GM06990 (cell line): Measurements from ENCODE around the gene ATP13A5.

Experiments used
- DNase-seq: peaks from one replicate; pipeline ENCODE4 v3.0.0-alpha.2; 2011; ENCODE audit not compliant: insufficient read length; ENCODE audit errors: extremely low read depth
- H3K27me3 ChIP-seq: replicated peaks from 2 replicates; pipeline ENCODE4 v1.6.0; 2011; ENCODE audit warnings: low read length; ENCODE audit not compliant: control insufficient read depth, insufficient read depth
- H3K36me3 ChIP-seq: 2 replicates; pipeline ENCODE4 v1.5.1; 2011; ENCODE audit warnings: low read length; ENCODE audit not compliant: control insufficient read depth, insufficient read depth
- H3K4me3 ChIP-seq: replicated peaks from 2 replicates; pipeline ENCODE4 v1.5.1; 2011; ENCODE audit warnings: low read depth, mild to moderate bottlenecking, control low read depth, low read length
- TF ChIP-seq, protein P1 (sequence below): IDR thresholded peaks from 2 replicates; pipeline ENCODE4 v1.5.1; 2011; ENCODE audit warnings: low read length, control low read depth, mild to moderate bottlenecking, inconsistent platforms; ENCODE audit not compliant: insufficient read depth, poor library complexity, severe bottlenecking

The ATP13A5 gene

DNA sequence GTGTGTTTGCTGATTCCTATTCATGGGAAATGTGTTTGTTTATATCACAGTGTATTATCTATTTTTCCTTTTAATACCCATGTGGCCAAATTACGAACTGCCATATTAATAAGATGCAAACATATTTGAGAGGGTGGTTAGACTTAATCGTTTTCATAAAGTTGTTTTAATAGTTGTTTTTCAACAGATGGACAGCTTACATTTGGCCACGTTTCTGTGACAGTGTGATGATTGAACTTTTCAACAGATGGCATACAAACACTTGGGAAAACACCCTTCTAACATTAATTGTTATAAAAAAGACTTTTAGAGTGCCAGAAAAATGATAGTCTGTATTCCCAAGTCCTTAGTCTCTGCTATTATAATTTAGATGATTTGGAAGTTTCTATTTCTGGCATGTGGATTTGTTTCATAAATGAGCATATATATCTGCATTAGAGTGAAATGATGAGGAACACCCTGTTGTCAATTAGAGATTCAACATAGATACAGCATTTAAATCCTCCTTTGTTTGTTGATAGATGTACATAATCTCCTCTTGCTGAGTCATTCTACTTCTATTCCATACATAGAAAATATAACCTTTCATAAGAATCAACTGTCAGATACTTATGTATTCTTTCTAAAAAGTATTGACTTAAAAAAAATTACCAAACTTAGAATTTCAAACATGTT is 124.4 kb downstream of the ATP13A5 start:
- H3K4me3 ChIP-seq, result no peak overlapping the region
- no peaks in the 10 kb centered on the region for H3K27me3 ChIP-seq
- no peaks in the 10 kb centered on the region for H3K36me3 ChIP-seq
- TF ChIP-seq, protein P1, sequence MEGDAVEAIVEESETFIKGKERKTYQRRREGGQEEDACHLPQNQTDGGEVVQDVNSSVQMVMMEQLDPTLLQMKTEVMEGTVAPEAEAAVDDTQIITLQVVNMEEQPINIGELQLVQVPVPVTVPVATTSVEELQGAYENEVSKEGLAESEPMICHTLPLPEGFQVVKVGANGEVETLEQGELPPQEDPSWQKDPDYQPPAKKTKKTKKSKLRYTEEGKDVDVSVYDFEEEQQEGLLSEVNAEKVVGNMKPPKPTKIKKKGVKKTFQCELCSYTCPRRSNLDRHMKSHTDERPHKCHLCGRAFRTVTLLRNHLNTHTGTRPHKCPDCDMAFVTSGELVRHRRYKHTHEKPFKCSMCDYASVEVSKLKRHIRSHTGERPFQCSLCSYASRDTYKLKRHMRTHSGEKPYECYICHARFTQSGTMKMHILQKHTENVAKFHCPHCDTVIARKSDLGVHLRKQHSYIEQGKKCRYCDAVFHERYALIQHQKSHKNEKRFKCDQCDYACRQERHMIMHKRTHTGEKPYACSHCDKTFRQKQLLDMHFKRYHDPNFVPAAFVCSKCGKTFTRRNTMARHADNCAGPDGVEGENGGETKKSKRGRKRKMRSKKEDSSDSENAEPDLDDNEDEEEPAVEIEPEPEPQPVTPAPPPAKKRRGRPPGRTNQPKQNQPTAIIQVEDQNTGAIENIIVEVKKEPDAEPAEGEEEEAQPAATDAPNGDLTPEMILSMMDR, result no peak
- DNase-seq, result no peak

DNA sequence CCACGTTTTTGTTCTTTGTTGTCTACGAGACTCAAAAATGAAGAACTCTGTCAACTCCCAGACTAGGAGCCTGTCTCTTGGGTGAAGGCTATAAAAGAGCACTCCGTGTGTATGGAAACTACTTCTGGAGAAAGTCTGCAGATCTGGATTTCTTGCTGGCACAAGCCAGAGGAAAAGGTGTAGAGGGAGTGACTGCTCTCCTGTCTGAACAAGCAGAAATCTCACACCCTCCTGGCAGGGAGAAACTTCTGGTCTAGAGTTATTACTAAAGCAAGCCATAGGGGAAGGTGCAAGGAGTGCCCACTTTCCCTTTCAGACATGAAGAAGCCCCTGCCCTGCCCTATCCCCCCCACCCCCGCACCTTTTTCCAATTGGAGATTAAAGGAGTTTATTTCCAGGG is 128.1 kb downstream of the ATP13A5 start:
- H3K36me3 ChIP-seq, result no peaks in the 10 kb centered on the region
- TF ChIP-seq, protein P1, result no peak
- no peak overlapping the region for H3K4me3 ChIP-seq
- H3K27me3 ChIP-seq, result no peaks in the 10 kb centered on the region
- DNase-seq, result no peak

DNA sequence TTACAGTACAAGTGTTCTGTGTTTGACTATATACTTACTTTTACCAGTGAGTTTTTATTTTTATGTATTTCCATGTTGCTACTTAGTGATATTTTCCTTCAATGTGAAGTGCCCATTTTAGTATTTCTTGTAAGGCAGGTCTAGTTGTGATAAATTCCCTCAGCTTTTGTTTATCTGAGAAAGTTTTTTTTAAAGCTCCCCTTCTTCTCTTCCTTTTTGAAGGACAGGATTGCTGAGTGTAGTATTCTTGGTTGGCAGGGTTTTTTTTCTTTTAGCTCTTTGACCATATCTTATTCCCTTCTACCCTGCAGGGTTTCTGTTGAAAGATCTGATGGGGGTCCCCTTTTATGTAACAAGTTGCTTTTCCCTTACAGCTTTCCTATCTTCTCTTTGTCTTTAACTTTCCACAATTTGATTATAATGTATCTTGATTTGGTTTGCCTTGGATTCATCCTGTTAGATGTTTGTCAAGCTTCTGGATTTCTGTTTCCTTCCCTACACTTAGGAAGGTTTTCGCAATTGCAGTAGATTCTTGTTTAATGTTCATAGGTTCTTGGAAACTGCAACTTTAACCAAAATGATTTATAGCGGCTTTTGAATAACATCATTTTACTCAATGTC is 129.6 kb downstream of the ATP13A5 start:
- Histone ChIP-seq H3K36me3 (no peaks in the 10 kb centered on the region), H3K4me3 (no peak overlapping the region), H3K27me3 (no peaks in the 10 kb centered on the region)
- no peak for DNase-seq
- TF ChIP-seq, protein P1, result no peak

DNA sequence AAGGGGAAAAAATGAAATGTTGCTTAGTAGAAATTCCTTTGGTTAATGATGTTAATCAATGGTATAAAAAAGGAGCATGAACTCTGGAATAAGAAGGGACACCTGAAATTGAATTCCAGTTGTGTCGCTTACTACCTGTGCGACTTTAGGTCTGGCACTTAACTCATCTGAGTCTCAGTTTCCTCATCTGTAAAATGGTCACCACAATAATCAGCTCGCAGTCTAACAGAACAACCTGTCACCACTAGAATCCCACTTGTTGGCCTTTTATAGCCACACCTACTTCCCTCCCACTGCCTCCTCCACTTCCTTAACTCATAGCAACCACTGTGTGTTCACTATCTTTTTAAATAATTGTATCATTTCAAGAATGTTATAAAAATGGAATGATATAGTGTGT is 135.0 kb downstream of the ATP13A5 start:
- H3K36me3 ChIP-seq, result no peaks in the 10 kb centered on the region
- DNase-seq, result no peak
- H3K4me3 ChIP-seq, result no peak overlapping the region
- no peaks in the 10 kb centered on the region for H3K27me3 ChIP-seq
- TF ChIP-seq, protein P1, result no peak

DNA sequence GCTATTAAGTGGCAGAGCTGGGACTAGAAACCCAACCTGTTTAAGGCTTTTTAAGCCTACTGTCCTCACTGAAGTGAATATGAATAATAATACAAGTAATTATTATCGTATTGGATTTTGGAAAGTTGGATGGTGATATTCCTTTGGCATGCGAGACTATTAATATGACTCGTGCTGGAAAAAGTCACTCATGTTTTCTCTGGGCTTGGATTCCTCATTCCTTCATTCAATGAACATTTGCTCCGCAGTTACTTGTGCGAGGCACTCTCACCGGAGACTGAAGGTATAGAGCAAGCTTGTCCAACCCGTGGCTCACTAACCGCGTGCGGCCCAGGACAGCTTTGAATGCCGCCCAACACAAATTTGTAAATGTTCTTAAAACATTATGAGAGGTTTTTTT is 136.8 kb downstream of the ATP13A5 start:
- Histone ChIP-seq H3K27me3 (no peaks in the 10 kb centered on the region), H3K36me3 (no peaks in the 10 kb centered on the region), H3K4me3 (no peak overlapping the region)
- DNase-seq, result no peak
- TF ChIP-seq, protein P1, result no peak
